Erythroblast (primary cell): ENCODE results near the gene ZBED5.
A peak's percentile ranks its signal among the peaks of the same experiment; 100 is the strongest.

Experiments
- GATA1 ChIP-seq: IDR thresholded peaks from 2 replicates; pipeline ENCODE4 v1.6.1; 2011; ENCODE audit warnings: low read depth, mild to moderate bottlenecking, control low read depth, low read length, moderate library complexity
- POLR2A ChIP-seq: IDR thresholded peaks from 2 replicates; pipeline ENCODE4 v1.6.1; 2011; ENCODE audit warnings: mild to moderate bottlenecking, low read length

- TF ChIP-seq POLR2A, result no peak
- peak; percentile 41 for TF ChIP-seq GATA1
Observed at GRCh38 chr11:10899121-10899830, 41.4 kb upstream of the ZBED5 start.
